ENCODE results near the gene EMB.
A peak's percentile ranks its signal among the peaks of the same experiment; 100 is the strongest.
"Not testable (repeated sequence)": the region's sequence is repeated elsewhere in the genome, so short reads cannot be mapped to it uniquely, and the experiment has no call there.

EMB gene

GRCh38 chr5:50440651-50441492 is at the start of gene EMB:
TSS of gene EMB (minus strand) at chr5:50441288. CDS start at chr5:50441151, 137 bp downstream.
- DNase-seq, result peak; percentile 95

- DNase-seq, result not testable (repeated sequence)
Observed at GRCh38 chr5:50489491-50489890, 48.4 kb upstream of the EMB start.

- not testable (repeated sequence) for DNase-seq
Observed at GRCh38 chr5:50478790-50479189, 37.7 kb upstream of the EMB start.

GRCh38 chr5:50476549-50476948 is 35.5 kb upstream of the EMB start:
- DNase-seq, result no peak

GRCh38 chr5:50465015-50465414 is 23.9 kb upstream of the EMB start:
- peak; percentile 55 for DNase-seq

- DNase-seq, result no peak
Observed at GRCh38 chr5:50463726-50464125, 22.6 kb upstream of the EMB start.

- no peak for DNase-seq
Observed at GRCh38 chr5:50463047-50463446, 22.0 kb upstream of the EMB start.

GRCh38 chr5:50462579-50462978 is 21.5 kb upstream of the EMB start:
- DNase-seq, result not testable (repeated sequence)

GRCh38 chr5:50458372-50458771 is 17.3 kb upstream of the EMB start:
- DNase-seq, result not testable (repeated sequence)

- DNase-seq, result not testable (repeated sequence)
Observed at GRCh38 chr5:50449241-50449640, 8.2 kb upstream of the EMB start.

- DNase-seq, result no peak
Observed at GRCh38 chr5:50447941-50448340, 6.9 kb upstream of the EMB start.

- DNase-seq, result no peak
Observed at GRCh38 chr5:50447228-50447627, 6.1 kb upstream of the EMB start.

- DNase-seq, result no peak
Observed at GRCh38 chr5:50445296-50445949, 4.3 kb upstream of the EMB start.

- DNase-seq, result peak; percentile 7
Observed at GRCh38 chr5:50442559-50443539, 1.8 kb upstream of the EMB start.

GRCh38 chr5:50441493-50441955 is 436 bp upstream of the EMB start:
- no peak for DNase-seq

GRCh38 chr5:50439221-50439620 is 1.9 kb downstream of the EMB start:
- DNase-seq, result no peak

GRCh38 chr5:50438060-50438459 is 3.0 kb downstream of the EMB start:
- DNase-seq, result not testable (repeated sequence)

GRCh38 chr5:50435168-50435567 is 5.9 kb downstream of the EMB start:
- DNase-seq, result no peak

- DNase-seq, result not testable (repeated sequence)
Observed at GRCh38 chr5:50431133-50431904, 9.8 kb downstream of the EMB start.

GRCh38 chr5:50423100-50423799 is 17.8 kb downstream of the EMB start:
- not testable (repeated sequence) for DNase-seq
